Measurements from ENCODE around the gene ANAPC7.
"Not testable (repeated sequence)": the region's sequence is repeated elsewhere in the genome, so short reads cannot be mapped to it uniquely, and the experiment has no call there.

ANAPC7 gene

GRCh38 chr12:110366321-110367142, 37.0 kb downstream of the ANAPC7 start:
- Histone ChIP-seq H3K4me2 (ENCODE audit: low read length) (no peak overlapping the region), H2BK12ac (ENCODE audit: low read length) (no peak overlapping the region), H3K9me3 (ENCODE audit: insufficient read depth, low read depth, low read length) (no peaks in the 10 kb centered on the region), H2BK120ac (ENCODE audit: insufficient read depth, low read length, poor library complexity) (no peak overlapping the region), H4K12ac (ENCODE audit: low read depth, low read length) (no peak overlapping the region), H3K79me2 (ENCODE audit: control insufficient read depth, insufficient read depth, low read length, poor library complexity) (no peaks in the 10 kb centered on the region), H3K27ac (ENCODE audit: low read depth, low read length) (no peak overlapping the region), H3K4ac (ENCODE audit: low read depth, low read length) (no peak overlapping the region), H3K4me1 (ENCODE audit: control insufficient read depth in 1 of 2, insufficient read depth in 2 of 2, low read length in 2 of 2) (peaks cover 0 to 6% of the 10 kb centered on the region in 2 experiments), H2BK5ac (ENCODE audit: low read depth, low read length, poor library complexity) (no peak overlapping the region), H3K9ac (ENCODE audit: low read length) (no peak overlapping the region), H3K4me3 (ENCODE audit: low read depth, low read length) (no peak overlapping the region), H2AK5ac (ENCODE audit: low read length) (no peak overlapping the region), H4K8ac (ENCODE audit: low read depth, low read length) (no peak overlapping the region), H3K36me3 (ENCODE audit: control insufficient read depth in 1 of 2, insufficient read depth in 2 of 2, low read length in 2 of 2) (peaks cover 12 to 13% of the 10 kb centered on the region in 2 experiments), H3K14ac (ENCODE audit: low read length) (no peak overlapping the region), H3K18ac (ENCODE audit: low read length) (no peak overlapping the region), H3K23ac (ENCODE audit: low read length) (no peak overlapping the region), H3K79me1 (ENCODE audit: low read length) (no peaks in the 10 kb centered on the region), H3K27me3 (ENCODE audit: insufficient read depth, low read length) (no peaks in the 10 kb centered on the region), H4K91ac (ENCODE audit: low read depth, low read length) (no peak overlapping the region), H2AFZ (ENCODE audit: insufficient read depth, low read length, poor library complexity) (no peak overlapping the region)
- no CpG with 5 or more reads among the region's 13 CpGs for whole genome bisulfite sequencing (ENCODE audit: extremely low coverage, insufficient coverage, insufficient read length)
- DNase-seq = no peak

- H3K79me1 ChIP-seq (ENCODE audit: low read length) = no peaks in the 10 kb centered on the region
- H3K79me2 ChIP-seq (ENCODE audit: control insufficient read depth, insufficient read depth, low read length, poor library complexity) = no peaks in the 10 kb centered on the region
- no peak overlapping the region for H3K27ac ChIP-seq (ENCODE audit: low read depth, low read length)
- H4K12ac ChIP-seq (ENCODE audit: low read depth, low read length) = no peak overlapping the region
- H3K23ac ChIP-seq (ENCODE audit: low read length) = no peak overlapping the region
- no peak overlapping the region for H3K18ac ChIP-seq (ENCODE audit: low read length)
- peaks cover 5 to 7% of the 10 kb centered on the region in 2 experiments for H3K36me3 ChIP-seq (ENCODE audit: control insufficient read depth in 1 of 2, insufficient read depth in 2 of 2, low read length in 2 of 2)
- H3K4me3 ChIP-seq (ENCODE audit: low read depth, low read length) = no peak overlapping the region
- H3K27me3 ChIP-seq (ENCODE audit: insufficient read depth, low read length) = no peaks in the 10 kb centered on the region
- no peak overlapping the region for H2BK120ac ChIP-seq (ENCODE audit: insufficient read depth, low read length, poor library complexity)
- H2AK5ac ChIP-seq (ENCODE audit: low read length) = no peak overlapping the region
- no peak overlapping the region for H3K14ac ChIP-seq (ENCODE audit: low read length)
- no peak overlapping the region for H3K9ac ChIP-seq (ENCODE audit: low read length)
- no peaks in the 10 kb centered on the region for H3K9me3 ChIP-seq (ENCODE audit: insufficient read depth, low read depth, low read length)
- no peak overlapping the region for H4K8ac ChIP-seq (ENCODE audit: low read depth, low read length)
- H4K91ac ChIP-seq (ENCODE audit: low read depth, low read length) = no peak overlapping the region
- no peak overlapping the region for H3K4me2 ChIP-seq (ENCODE audit: low read length)
- peaks cover 0 to 6% of the 10 kb centered on the region in 2 experiments for H3K4me1 ChIP-seq (ENCODE audit: control insufficient read depth in 1 of 2, insufficient read depth in 2 of 2, low read length in 2 of 2)
- no peak overlapping the region for H2BK12ac ChIP-seq (ENCODE audit: low read length)
- DNase-seq = no peak
- WGBS (ENCODE audit: extremely low coverage, insufficient coverage, insufficient read length) = no CpG with 5 or more reads among the region's 7 CpGs
- H2BK5ac ChIP-seq (ENCODE audit: low read depth, low read length, poor library complexity) = no peak overlapping the region
- no peak overlapping the region for H2AFZ ChIP-seq (ENCODE audit: insufficient read depth, low read length, poor library complexity)
- H3K4ac ChIP-seq (ENCODE audit: low read depth, low read length) = no peak overlapping the region
Observed at GRCh38 chr12:110365489-110366320, 37.8 kb downstream of the ANAPC7 start.

- no peak overlapping the region for H2AFZ ChIP-seq (ENCODE audit: insufficient read depth, low read length, poor library complexity)
- H3K4ac ChIP-seq (ENCODE audit: low read depth, low read length) = no peak overlapping the region
- H3K9me3 ChIP-seq (ENCODE audit: insufficient read depth, low read depth, low read length) = no peaks in the 10 kb centered on the region
- no peaks in the 10 kb centered on the region for H3K79me1 ChIP-seq (ENCODE audit: low read length)
- no peak overlapping the region for H3K9ac ChIP-seq (ENCODE audit: low read length)
- H3K4me2 ChIP-seq (ENCODE audit: low read length) = no peak overlapping the region
- H2BK5ac ChIP-seq (ENCODE audit: low read depth, low read length, poor library complexity) = no peak overlapping the region
- no peaks in the 10 kb centered on the region for H3K79me2 ChIP-seq (ENCODE audit: control insufficient read depth, insufficient read depth, low read length, poor library complexity)
- no peak overlapping the region for H4K8ac ChIP-seq (ENCODE audit: low read depth, low read length)
- no peak overlapping the region for H2AK5ac ChIP-seq (ENCODE audit: low read length)
- no peak overlapping the region for H3K23ac ChIP-seq (ENCODE audit: low read length)
- no peak overlapping the region for H3K27ac ChIP-seq (ENCODE audit: low read depth, low read length)
- no peak overlapping the region for H4K12ac ChIP-seq (ENCODE audit: low read depth, low read length)
- no CpG with 5 or more reads among the region's 1 CpG for WGBS (ENCODE audit: extremely low coverage, insufficient coverage, insufficient read length)
- no peak overlapping the region for H4K91ac ChIP-seq (ENCODE audit: low read depth, low read length)
- H3K36me3 ChIP-seq (ENCODE audit: control insufficient read depth in 1 of 2, insufficient read depth in 2 of 2, low read length in 2 of 2) = no peaks in the 10 kb centered on the region
- H2BK12ac ChIP-seq (ENCODE audit: low read length) = no peak overlapping the region
- H3K4me1 ChIP-seq (ENCODE audit: control insufficient read depth in 1 of 2, insufficient read depth in 2 of 2, low read length in 2 of 2) = no peaks in the 10 kb centered on the region
- no peaks in the 10 kb centered on the region for H3K27me3 ChIP-seq (ENCODE audit: insufficient read depth, low read length)
- no peak overlapping the region for H3K14ac ChIP-seq (ENCODE audit: low read length)
- DNase-seq = no peak
- no peak overlapping the region for H3K4me3 ChIP-seq (ENCODE audit: low read depth, low read length)
- H2BK120ac ChIP-seq (ENCODE audit: insufficient read depth, low read length, poor library complexity) = no peak overlapping the region
- H3K18ac ChIP-seq (ENCODE audit: low read length) = no peak overlapping the region
Observed at GRCh38 chr12:110361216-110361615, 42.3 kb downstream of the ANAPC7 start.

GRCh38 chr12:110358384-110359097, 45.0 kb downstream of the ANAPC7 start:
- not testable (repeated sequence) for H3K23ac ChIP-seq (ENCODE audit: low read length); H3K36me3 ChIP-seq (ENCODE audit: control insufficient read depth in 1 of 2, insufficient read depth in 2 of 2, low read length in 2 of 2); H2BK120ac ChIP-seq (ENCODE audit: insufficient read depth, low read length, poor library complexity); H2BK5ac ChIP-seq (ENCODE audit: low read depth, low read length, poor library complexity); H2AFZ ChIP-seq (ENCODE audit: insufficient read depth, low read length, poor library complexity); H3K14ac ChIP-seq (ENCODE audit: low read length); H3K4me3 ChIP-seq (ENCODE audit: low read depth, low read length); H3K9ac ChIP-seq (ENCODE audit: low read length); H3K4me2 ChIP-seq (ENCODE audit: low read length); H2AK5ac ChIP-seq (ENCODE audit: low read length); H3K27me3 ChIP-seq (ENCODE audit: insufficient read depth, low read length); H3K4ac ChIP-seq (ENCODE audit: low read depth, low read length); H4K91ac ChIP-seq (ENCODE audit: low read depth, low read length); H3K27ac ChIP-seq (ENCODE audit: low read depth, low read length); H3K18ac ChIP-seq (ENCODE audit: low read length); H3K79me1 ChIP-seq (ENCODE audit: low read length); H2BK12ac ChIP-seq (ENCODE audit: low read length); H3K9me3 ChIP-seq (ENCODE audit: insufficient read depth, low read depth, low read length); H4K12ac ChIP-seq (ENCODE audit: low read depth, low read length); H3K4me1 ChIP-seq (ENCODE audit: control insufficient read depth in 1 of 2, insufficient read depth in 2 of 2, low read length in 2 of 2); H4K8ac ChIP-seq (ENCODE audit: low read depth, low read length); H3K79me2 ChIP-seq (ENCODE audit: control insufficient read depth, insufficient read depth, low read length, poor library complexity)
- DNase-seq = peak in 1 of 2 donors; percentile 34
- no CpG with 5 or more reads among the region's 8 CpGs for WGBS (ENCODE audit: extremely low coverage, insufficient coverage, insufficient read length)
